Thoracic aorta endothelial cell (primary cell): Measurements from ENCODE around the gene TRAF6. TPM values are rescaled to one million over a fixed set of nuclear protein-coding genes. Genes with fewer than 3 reads are reported as not detected.

ENCODE experiments used
- small RNA-seq: library from RNA; depleted of rRNA; stranded (forward); fragments of <200 nt; gene quantifications from one replicate; pipeline ENCODE3, GENCODE V24; 2012
- total RNA-seq: library from RNA; depleted of rRNA; stranded (reverse); fragments of >200 nt; gene quantifications from 2 replicates; pipeline ENCODE4 v1.2.3, GENCODE V29; 2012

The TRAF6 gene
- total RNA-seq, result 16.2 and 16.6 TPM in 2 replicates

GRCh38 chr11:36509694-36510593, at the start of gene TRAF6:
Gene TRAF6 (minus strand): TSS chr11:36510272. CDS start chr11:36501515, 8,757 bp downstream.

Small RNA genes lying within 50 kb of the gene (small RNA-seq; reads per million reads assigned to genes)
- 0.35 reads per million for gene AC061999.1

Other genes starting within 250 kb of the TRAF6 start
- gene COMMD9, start 220.8 kb downstream of the TRAF6 start, total RNA-seq, result 51.7 and 58.9 TPM in 2 replicates
- gene PRR5L, start 214.0 kb downstream of the TRAF6 start, total RNA-seq, result 9.8 and 25.5 TPM in 2 replicates
- 1.7 and 1.9 TPM in 2 replicates for gene RAG1, start 57.7 kb upstream of the TRAF6 start, total RNA-seq
- gene IFTAP, start 84.2 kb upstream of the TRAF6 start, total RNA-seq, result 39.4 and 45.6 TPM in 2 replicates
- not detected in 2 replicates for gene RAG2, start 88.0 kb upstream of the TRAF6 start, total RNA-seq